ENCODE measurements around the gene LIMS1.
"Not testable (repeated sequence)": the region's sequence is repeated elsewhere in the genome, so short reads cannot be mapped to it uniquely, and the experiment has no call there.

LIMS1 gene

GRCh38 chr2:108637304-108637669, 103.0 kb downstream of the LIMS1 start:
- no peak for FAIRE-seq

DNA sequence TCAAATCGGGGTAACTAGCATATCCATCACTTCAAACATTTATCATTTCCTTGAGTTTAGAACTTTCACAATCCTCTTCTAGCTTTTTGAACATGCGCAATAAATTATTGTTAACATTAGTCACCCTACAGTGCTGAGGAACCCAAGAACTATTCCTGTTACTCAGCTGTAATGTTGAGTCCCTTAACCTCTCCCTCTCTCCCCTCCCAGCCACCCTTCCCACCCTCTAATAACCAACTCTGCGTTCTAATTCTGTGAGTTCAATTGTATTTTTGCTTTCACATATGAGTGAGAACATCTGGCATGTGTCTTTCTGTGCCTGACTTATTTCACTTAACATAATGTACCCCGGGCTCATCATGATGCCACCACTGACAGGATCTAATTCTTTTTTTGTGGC, 106.5 kb downstream of the LIMS1 start:
- FAIRE-seq = no peak

- no peak for FAIRE-seq
These were observed 107.5 kb downstream of the LIMS1 start for GRCh38 chr2:108641756-108642155.

DNA sequence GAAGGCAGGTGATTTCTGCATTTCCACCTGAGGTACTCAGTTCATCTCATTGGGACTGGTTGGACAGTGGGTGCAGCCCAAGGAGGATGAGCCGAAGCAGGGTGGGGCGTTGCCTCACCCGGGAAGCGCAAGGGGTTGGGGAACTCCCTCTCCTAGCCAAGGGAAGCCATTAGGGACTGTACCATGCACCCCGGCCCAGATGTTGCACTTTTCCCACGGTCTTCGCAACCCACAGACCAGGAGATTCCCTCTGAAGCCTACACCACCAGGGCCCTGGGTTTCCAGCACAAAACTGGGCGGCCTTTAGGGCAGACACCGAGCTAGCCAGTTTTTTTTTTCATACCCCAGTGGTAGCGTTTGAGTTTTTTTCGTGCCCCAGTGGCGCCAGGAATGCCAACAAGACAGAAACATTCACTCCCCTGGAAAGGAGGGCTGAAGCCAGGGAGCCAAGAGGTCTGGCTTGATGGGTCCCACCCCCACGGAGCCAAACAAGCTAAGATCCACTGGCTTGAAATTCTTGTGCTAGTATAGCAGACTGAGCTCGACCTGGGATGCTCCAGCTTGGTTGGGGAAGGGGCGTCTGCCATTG, 109.1 kb downstream of the LIMS1 start:
- no peak for FAIRE-seq

GRCh38 chr2:108643862-108644261, 109.6 kb downstream of the LIMS1 start:
- not testable (repeated sequence) for FAIRE-seq

DNA sequence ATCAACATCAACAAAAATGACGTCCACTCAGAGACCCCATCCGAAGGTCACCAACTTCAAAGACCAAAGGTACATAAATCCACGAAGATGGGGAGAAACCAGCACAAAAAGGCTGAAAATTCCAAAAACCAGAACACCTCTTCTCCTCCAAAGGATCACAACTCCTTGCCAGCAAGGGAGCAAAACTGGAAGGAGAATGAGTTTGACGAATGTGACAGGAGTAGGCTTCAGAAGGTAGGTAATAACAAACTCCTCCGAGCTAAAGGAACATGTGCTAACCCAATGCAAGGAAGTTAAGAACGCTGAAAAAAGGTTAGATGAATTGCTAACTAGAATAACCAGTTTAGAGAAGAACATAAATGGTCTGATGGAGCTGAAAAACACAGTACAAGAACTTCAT, 110.2 kb downstream of the LIMS1 start:
- FAIRE-seq = not testable (repeated sequence)

GRCh38 chr2:108648796-108649195, 114.5 kb downstream of the LIMS1 start:
- FAIRE-seq = not testable (repeated sequence)

GRCh38 chr2:108650465-108650864, 116.2 kb downstream of the LIMS1 start:
- FAIRE-seq = not testable (repeated sequence)

- FAIRE-seq = not testable (repeated sequence)
These were observed 117.2 kb downstream of the LIMS1 start for GRCh38 chr2:108651468-108651867.

DNA sequence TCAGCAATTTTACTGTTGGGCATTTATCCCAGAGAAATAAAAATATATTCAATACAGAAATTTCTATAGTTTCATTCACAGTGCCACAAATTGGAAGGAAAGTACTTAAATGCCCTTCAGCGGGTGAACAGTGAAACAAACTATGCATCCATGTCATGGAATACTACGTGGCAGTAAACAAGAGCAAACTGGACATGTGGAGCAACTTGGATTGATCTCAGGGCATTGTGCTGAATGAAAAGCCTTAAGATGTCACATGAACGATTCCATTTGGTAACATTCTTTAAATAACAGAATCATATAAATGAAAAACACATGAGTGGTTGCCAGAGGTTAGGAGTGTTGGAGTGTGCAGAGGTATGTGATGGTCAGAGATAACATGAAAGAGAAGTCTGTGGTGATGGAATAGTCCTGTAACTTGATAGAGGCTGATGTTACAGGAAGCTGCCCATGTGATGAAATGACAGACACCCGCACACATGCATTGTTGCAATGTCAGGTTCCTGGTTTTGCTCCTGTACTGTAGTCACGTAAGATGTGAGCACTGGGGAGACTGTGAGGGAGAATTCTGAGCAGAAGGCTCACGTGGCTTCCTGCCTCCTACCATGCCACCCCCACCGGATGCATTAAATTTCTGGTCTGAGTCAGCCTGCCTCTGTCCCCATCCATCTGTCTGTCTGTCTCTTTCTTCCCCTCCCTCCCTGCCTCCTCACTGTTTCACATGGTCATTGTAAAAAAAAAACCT, 118.1 kb downstream of the LIMS1 start:
- FAIRE-seq = not testable (repeated sequence)

GRCh38 chr2:108653425-108653824, 119.2 kb downstream of the LIMS1 start:
- not testable (repeated sequence) for FAIRE-seq

DNA sequence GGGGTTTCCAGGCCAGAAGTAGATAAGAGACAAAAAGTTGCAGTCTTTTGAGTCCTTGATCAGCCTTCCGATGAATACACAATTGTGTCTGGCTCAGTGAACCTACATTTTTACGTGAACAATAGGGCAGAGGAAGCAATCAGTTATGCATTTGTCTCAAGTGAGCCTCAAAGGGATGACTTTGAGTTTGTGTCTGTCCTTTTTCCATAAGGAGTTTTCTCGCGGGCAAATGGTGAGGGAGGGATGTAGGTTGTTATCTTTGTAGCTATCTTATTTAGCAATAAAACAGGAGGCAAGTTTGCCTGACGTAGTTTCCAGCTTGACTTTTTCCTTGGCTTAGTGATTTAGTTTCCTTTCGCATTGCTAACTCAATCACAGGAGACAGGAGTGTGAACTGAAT, 119.6 kb downstream of the LIMS1 start:
- not testable (repeated sequence) for FAIRE-seq

DNA sequence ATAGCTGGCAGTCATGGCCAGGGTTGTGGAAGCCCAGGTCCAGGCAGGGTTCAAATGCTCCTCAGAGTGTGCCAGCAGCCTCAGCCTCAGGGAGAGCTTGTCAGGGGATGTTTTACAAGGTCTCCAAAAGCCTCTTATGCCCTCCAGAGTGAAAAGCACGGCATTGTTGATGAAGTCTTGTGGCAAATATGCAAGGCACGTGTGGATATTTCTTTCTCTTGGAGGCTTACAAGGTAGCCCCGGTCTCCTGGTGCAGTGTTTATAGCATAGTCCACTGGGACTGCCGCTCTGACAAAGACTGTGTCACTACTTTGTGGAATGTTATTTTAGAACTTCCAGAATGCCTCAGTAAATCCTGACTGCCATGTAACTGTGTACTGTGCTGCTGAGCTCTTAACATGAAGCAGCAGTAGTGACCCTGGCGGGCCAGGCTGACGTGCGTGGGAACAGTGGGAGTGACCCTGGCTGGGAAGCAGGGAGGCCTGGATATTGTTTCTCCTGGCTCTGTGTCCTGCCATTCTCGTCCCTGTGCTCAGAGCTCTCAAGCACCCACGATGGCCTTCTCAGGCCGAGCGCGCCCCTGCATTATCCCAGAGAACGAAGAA, 120.4 kb downstream of the LIMS1 start:
- FAIRE-seq = not testable (repeated sequence)

GRCh38 chr2:108655270-108655669, 121.0 kb downstream of the LIMS1 start:
- not testable (repeated sequence) for FAIRE-seq

DNA sequence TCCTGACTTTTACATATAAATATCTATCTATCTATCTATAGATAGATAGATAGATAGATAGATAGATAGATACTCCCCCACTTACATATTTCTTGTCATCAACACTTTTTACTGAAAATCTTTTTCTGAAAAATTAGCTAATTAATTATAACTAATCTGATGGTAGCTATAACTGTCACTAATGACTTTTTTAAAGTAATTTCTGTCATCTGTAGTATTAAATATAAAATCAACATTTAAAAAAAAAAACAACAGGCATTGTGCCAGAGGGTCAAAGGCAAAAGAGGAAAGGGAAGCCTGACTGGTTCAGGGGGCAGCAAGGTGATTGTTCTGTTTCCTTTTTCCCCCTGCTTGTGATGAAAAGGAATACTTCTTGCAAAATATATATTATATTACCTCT, 122.0 kb downstream of the LIMS1 start:
- FAIRE-seq = not testable (repeated sequence)

DNA sequence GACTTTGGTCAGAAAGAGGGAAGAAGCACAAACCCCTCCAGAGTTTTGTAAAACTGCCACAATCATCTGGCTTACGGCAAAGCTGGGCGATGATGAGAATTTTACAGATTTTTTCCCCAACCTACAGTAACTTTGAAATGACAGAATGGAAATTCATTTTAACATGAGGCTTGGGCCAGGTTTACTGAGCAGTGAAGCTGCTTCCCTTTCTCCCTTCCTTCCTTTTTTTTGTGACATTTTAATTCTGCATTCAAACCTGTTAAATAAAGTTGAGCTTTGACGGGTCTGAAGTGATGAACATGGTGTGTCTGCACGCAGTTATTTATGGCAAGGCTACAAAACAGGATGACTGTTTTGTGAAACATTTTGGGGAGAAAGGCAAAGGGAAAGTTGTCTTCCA, 123.2 kb downstream of the LIMS1 start:
- not testable (repeated sequence) for FAIRE-seq

DNA sequence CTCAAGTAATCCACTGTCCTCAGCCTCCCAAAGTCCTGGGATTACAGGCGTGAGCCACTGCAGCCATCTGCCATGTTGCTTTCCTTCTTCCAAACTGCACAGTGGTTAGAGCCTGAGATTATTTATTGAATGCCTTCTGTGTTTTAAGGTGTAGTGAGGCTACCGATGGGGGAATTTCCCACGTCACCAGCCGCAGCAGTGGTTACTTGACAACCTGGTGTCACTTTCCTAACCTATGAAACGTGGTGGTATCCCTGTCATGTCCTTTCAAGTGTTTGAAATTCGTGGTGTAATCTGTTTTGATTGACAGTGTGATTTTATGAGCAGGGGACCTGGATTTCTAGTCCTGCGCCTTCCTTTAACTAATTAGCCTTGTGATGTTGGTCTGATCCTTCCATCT, 124.3 kb downstream of the LIMS1 start:
- not testable (repeated sequence) for FAIRE-seq

DNA sequence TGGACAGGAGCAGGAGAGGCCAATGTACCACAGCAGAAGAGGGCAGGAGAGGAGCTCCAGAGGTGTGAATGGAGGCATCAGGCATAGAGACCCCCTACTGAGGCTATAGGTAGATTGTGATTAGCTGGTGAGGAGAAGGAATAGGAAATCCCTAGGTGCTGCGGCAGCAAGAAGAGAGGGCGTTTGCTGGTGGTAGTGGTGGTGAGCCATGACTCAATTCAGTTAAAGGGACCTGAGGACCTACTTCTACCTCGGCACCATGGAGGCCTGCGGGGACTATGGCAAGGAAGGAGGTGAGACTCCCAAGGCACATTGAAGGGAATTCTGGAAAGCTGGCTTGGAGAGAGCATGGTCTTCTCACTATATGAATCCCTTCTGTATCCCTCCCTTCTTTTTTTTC, 127.2 kb downstream of the LIMS1 start:
- FAIRE-seq = not testable (repeated sequence)

GRCh38 chr2:108662207-108662612, 127.9 kb downstream of the LIMS1 start:
- FAIRE-seq = not testable (repeated sequence)

- not testable (repeated sequence) for FAIRE-seq
These were observed 129.1 kb downstream of the LIMS1 start for GRCh38 chr2:108663346-108663745.

DNA sequence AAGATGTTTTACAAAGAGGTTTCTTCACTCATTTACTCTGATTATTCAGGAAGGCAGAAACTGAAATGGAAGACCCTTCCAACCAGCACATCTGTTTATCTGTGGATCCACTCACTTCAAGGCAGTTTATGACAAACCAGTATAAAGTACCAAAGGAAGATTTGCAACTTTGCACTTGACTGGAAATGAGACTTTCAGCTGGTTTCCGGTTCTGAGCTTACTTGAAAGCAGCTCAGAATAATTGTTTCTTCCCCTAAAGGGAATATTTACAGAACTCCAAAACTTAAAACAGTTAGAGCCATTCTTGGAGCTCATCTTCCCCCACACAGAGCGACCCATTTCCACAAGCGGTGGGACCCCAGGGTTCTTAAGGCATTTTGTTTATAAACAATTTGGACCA, 129.8 kb downstream of the LIMS1 start:
- FAIRE-seq = not testable (repeated sequence)

DNA sequence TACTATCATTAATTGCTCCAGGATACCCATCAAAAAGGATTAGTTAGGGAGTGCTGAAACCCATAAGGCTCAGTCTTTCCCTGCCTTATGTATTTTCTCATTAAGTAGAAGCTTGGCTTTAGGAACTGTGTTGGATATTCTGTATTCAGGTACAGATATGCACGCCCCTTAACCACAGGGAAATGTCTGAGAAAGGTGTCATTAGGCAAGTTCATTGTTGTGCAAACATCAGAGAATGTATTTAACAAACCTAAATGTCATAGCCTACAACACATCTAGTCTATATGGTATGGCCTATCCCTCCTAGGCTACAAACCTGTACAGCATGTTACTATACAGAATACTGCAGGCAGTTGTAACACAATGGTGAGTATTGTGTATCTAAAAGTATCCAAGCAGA, 130.7 kb downstream of the LIMS1 start:
- FAIRE-seq = not testable (repeated sequence)

DNA sequence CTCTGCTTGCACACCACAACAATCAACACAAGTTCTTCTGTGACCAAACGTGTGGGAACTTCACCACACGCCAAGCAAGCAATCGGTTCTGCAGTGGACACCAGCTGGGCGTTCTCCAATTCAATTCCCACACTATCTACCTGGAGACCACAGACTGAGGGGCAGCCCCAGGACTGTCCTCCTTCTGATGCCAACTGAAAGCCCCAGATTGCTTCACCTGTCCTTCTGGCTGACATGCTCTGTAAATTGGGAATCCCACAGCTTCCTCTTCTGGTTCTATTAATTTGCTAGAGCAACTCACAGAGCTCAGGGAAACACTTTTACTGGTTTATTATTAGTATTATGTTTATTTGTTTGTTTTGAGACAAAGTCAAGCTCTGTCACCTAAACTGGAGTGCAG, 131.7 kb downstream of the LIMS1 start:
- FAIRE-seq = not testable (repeated sequence)

- FAIRE-seq = not testable (repeated sequence)
These were observed 132.9 kb downstream of the LIMS1 start for GRCh38 chr2:108667140-108667539.

All from endometrium (tissue), 2 donors.